Colonic mucosa (tissue), 4 donors: Measurements from ENCODE around the gene TST. TPM values are rescaled to one million over a fixed set of nuclear protein-coding genes. Genes with fewer than 3 reads are reported as not detected.
A peak's percentile ranks its signal among the peaks of the same experiment; 100 is the strongest.

Experiments used
- DNase-seq: peaks from one replicate; pipeline ENCODE4 v3.0.0-alpha.2; 2020
- H3K27ac ChIP-seq: fragments of 200-600 bp; one replicate; pipeline ENCODE4 v1.8.0; 2021
- H3K27me3 ChIP-seq: fragments of 200-600 bp; one replicate; pipeline ENCODE4 v1.8.0; 2021
- H3K36me3 ChIP-seq: fragments of 200-600 bp; one replicate; pipeline ENCODE4 v1.8.0; 2021
- H3K4me1 ChIP-seq: fragments of 200-600 bp; one replicate; pipeline ENCODE4 v1.8.0; 2021; ENCODE audit warnings: mild to moderate bottlenecking
- H3K4me3 ChIP-seq: fragments of 200-600 bp; one replicate; pipeline ENCODE4 v1.8.0; 2021
- H3K9ac ChIP-seq, 2 donors: one replicate each; pipeline ENCODE4 v1.7.0; 2013; ENCODE audit warnings: control low read depth in 2 of 2, low read depth in 2 of 2, low read length in 2 of 2
- H3K9me3 ChIP-seq: fragments of 200-600 bp; one replicate; pipeline ENCODE4 v1.8.0; 2021
- intact Hi-C: fragments of 100-400 bp; cut with DNase I; formaldehyde crosslinking; loops from one replicate; pipeline ENCODE4 v1.14.1; 2022
- total RNA-seq, 2 donors: library from RNA; stranded (reverse); fragmentation: NEBNext Ultra II Directional in 1 of 2; extraction: Animal tissue kit (Norgen Biotek cat#: 25700) in 1 of 2; gene quantifications; one replicate each; pipeline ENCODE4 v1.2.1, GENCODE V29; 2021
- TF ChIP-seq, protein P1 (sequence below): fragments of 200-600 bp; IDR thresholded peaks from one replicate; pipeline ENCODE4 v1.8.0; 2022; ENCODE audit warnings: antibody characterized with exemption, mild to moderate bottlenecking
- donor health status: healthy.
- donor health status: DM: no; HTN: no; CAD: no.
- donor health status: DM: no; HTN: no; CAD: no.

TST gene
- total RNA-seq, 2 donors from 2014 or later = 410 to 474 TPM

DNA sequence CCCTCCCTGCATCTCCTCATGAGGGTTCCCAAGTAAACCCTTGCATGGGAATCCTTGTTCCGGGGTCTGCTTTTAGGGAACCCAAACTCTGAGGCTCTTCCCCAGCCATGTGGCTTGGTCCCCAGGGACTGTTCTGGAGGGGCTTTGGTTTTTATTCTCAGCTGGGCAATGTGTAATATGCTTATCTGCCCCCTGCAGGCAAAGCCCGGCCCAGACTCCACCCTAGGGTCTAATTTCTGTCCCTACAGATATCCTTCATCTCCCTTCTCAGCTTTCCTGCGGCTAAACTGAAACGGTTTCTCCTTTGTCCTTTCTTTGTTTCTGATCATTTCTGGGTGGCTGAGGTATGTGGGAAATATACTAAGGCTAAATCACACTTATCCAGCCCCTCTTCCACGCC is 37.1 kb downstream of the TST start:
- no peaks in the 10 kb centered on the region for H3K27me3 ChIP-seq
- DNase-seq = no peak
- H3K4me3 ChIP-seq = no peak overlapping the region
- H3K27ac ChIP-seq = no peak overlapping the region
- intact Hi-C loops = loop anchor here (10.0 kb wide), 1 partner anchor 63 kb away; no protein-coding TSS in a partner anchor
- no peaks in the 10 kb centered on the region for H3K9me3 ChIP-seq
- no peak overlapping the region for H3K9ac ChIP-seq
- H3K4me1 ChIP-seq = no peaks in the 10 kb centered on the region
- TF ChIP-seq, protein P1, sequence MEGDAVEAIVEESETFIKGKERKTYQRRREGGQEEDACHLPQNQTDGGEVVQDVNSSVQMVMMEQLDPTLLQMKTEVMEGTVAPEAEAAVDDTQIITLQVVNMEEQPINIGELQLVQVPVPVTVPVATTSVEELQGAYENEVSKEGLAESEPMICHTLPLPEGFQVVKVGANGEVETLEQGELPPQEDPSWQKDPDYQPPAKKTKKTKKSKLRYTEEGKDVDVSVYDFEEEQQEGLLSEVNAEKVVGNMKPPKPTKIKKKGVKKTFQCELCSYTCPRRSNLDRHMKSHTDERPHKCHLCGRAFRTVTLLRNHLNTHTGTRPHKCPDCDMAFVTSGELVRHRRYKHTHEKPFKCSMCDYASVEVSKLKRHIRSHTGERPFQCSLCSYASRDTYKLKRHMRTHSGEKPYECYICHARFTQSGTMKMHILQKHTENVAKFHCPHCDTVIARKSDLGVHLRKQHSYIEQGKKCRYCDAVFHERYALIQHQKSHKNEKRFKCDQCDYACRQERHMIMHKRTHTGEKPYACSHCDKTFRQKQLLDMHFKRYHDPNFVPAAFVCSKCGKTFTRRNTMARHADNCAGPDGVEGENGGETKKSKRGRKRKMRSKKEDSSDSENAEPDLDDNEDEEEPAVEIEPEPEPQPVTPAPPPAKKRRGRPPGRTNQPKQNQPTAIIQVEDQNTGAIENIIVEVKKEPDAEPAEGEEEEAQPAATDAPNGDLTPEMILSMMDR = no peak
- no peaks in the 10 kb centered on the region for H3K36me3 ChIP-seq

DNA sequence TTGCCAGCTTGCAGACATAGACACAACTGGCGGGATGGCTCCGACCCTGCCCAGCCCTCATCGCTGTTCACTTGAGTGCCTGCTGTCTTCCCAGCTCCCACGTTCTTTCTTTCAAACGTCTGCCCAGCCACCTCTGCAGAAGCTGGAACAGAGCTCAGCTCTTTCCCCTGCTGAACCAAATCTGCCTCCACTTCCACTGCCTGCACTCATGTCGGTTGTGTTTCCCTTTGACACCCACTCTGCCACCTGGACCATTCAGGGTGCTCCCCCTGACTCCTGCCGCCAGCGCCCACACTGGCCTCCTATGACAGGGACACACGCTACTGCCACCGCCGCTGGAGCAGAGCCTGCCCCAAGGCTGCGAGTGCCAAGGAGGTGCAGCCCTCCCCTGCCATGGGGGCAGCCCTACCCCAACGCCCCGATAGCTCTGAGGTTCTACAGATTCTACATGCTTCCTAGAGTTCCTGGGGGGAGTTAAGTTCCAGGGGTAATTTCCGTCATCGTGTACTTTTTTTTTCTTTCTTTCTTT is 37.9 kb downstream of the TST start:
- H3K27ac ChIP-seq = no peak overlapping the region
- DNase-seq = no peak
- H3K4me1 ChIP-seq = no peaks in the 10 kb centered on the region
- H3K9ac ChIP-seq = no peak overlapping the region
- H3K9me3 ChIP-seq = no peaks in the 10 kb centered on the region
- intact Hi-C loops = loop anchor here (10.0 kb wide), 1 partner anchor 63 kb away; no protein-coding TSS in a partner anchor
- H3K4me3 ChIP-seq = no peak overlapping the region
- H3K36me3 ChIP-seq = no peaks in the 10 kb centered on the region
- no peaks in the 10 kb centered on the region for H3K27me3 ChIP-seq
- TF ChIP-seq, protein P1 = no peak

DNA sequence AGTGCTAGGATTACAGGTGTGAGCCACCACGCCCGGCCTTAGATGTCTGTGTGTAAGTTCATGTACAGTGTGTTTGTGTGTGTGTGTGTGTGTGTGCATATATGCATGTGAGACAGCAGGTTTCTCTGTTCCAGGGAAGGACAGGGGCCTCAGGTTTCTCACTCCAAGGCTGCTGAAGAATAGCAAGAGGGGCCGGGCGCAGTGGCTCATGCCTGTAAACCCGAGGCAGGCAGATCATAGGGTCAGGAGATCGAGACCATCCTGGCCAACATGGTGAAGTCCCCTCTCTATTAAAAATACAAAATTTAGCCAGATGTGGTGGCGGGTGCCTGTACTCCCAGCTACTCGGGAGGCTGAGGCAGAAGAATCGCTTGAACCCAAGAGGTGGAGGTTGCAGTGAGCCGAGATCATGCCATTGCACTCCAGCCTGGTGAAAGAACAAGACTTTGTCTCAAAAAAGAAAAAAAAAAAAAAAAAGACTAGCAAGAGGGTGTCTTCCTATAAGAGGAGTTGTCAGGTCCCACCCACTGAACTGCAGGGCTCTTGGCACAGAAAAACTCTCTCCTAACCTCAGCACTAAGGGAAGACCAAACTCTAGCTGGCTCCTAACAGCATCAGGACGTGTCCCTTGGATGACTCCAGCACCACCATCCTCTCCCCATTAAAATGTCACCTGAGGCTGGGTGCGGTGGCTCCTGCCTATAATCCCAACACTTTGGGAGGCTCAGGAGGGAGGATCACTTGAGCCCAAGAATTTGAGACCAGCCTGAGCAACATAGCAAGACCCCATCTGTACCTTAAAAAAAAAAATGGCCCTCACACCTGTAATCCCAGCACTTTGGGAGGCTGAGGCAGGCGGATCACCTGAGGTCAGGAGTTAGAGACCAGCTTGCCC is 40.0 kb downstream of the TST start:
- DNase-seq = no peak
- H3K9me3 ChIP-seq = no peaks in the 10 kb centered on the region
- no peak overlapping the region for H3K4me3 ChIP-seq
- TF ChIP-seq, protein P1 = no peak
- no peaks in the 10 kb centered on the region for H3K27me3 ChIP-seq
- H3K4me1 ChIP-seq = no peaks in the 10 kb centered on the region
- intact Hi-C loops = loop anchor here (5.0 to 10.0 kb wide), 3 partner anchors 124 to 432 kb away; no protein-coding TSS in a partner anchor
- no peak overlapping the region for H3K27ac ChIP-seq
- no peaks in the 10 kb centered on the region for H3K36me3 ChIP-seq
- H3K9ac ChIP-seq = no peak overlapping the region

DNA sequence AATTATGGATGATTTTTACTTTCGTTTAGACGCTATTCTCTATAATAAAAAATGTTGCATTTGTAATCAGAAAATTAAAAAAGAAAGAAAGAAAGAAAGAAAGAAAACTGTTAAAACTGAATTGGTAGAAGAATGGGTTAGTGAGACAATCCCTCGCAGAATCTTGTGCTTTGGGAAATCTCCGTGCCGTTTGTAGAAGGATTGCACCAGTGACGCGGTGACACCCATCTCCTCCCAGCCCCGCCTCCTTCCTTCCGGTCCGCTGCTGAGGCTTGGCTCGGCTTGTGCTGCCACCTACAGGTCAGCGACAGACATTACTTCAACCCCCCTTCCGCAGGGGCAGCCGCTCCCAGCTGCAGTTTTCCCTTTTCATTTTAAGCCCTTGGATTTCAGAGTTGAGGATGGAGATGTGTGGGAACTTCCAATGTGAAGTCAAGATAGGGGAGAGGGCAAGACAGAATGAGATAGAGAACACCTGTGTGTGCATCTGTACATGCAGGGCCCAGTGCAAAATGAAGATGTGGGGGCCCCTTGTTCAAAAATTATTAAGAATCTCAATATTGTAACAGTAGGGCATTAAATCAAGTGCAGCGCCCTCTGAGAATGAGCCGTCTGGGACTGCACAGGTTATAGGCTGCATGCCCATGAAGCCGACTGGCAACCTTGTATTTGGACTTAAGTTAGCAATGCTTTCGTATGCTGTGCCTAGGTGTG is 41.1 kb downstream of the TST start:
- Histone ChIP-seq H3K27ac (no peak overlapping the region), H3K4me1 (no peaks in the 10 kb centered on the region), H3K9ac (peak overlapping the region; percentile 5 to 60), H3K36me3 (no peaks in the 10 kb centered on the region), H3K4me3 (peak overlapping the region; percentile 8), H3K9me3 (no peaks in the 10 kb centered on the region), H3K27me3 (no peaks in the 10 kb centered on the region)
- TF ChIP-seq, protein P1 = peak; percentile 88
- intact Hi-C loops = loop anchor here (5.0 to 10.0 kb wide), 3 partner anchors 123 to 431 kb away; no protein-coding TSS in a partner anchor
- peak; percentile 92 for DNase-seq

DNA sequence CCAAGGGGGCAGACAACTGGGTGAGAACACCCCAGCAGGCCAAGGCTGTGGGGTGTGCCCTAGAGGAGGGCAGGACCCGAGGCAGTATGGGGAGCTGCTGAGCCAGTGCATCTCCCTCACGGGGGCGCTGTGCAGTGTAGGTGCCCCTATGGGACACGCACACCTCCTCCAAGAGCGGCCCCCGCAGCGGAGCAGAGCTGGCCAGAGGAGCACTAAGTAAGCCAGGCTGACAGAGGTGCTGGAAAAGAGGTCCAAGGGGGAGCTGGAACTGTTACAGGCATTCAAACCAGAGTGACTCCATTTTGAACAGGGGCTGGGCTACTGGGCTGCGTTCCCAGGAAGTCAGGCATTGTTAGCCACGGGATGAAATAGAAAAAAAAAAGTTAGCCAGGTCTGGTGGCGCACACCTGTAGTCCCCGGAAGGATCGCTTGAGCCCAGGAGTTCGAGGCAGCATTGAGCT is 41.8 kb downstream of the TST start:
- no peak overlapping the region for H3K27ac ChIP-seq
- intact Hi-C loops = loop anchor here (5.0 to 10.0 kb wide), 3 partner anchors 123 to 430 kb away; no protein-coding TSS in a partner anchor
- TF ChIP-seq, protein P1 = peak; percentile 28

More for the DNA sequence above, 41.8 kb downstream of the TST start:
- Histone ChIP-seq H3K4me1 (no peaks in the 10 kb centered on the region), H3K9me3 (no peaks in the 10 kb centered on the region), H3K9ac (peak overlapping the region in 1 of 2 donors; percentile 60), H3K36me3 (no peaks in the 10 kb centered on the region), H3K27me3 (no peaks in the 10 kb centered on the region), H3K4me3 (peak overlapping the region; percentile 8)
- peak; percentile 77 for DNase-seq
